ENCODE data around the gene CCDC192.

CCDC192 gene

DNA sequence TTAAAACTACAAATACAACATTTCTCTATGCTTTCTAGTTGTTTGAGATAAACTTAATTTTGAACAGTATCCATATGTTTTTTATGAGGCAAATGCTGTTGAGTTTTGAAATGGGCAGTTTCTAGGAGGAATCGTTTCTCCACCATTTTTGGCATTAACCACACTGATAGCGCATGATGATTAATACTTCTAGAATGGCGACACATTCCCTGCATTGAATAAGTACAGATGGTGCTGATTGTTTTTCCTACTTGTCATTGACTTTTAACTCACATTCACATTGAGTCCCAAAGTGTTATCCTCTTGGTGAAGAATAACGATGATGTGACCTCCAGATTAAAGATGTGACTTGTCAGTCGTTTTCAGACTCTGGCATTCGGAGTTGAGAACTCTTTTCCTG lies 6.5 kb upstream of the CCDC192 start:
- H3K9me3 ChIP-seq, result no peaks in the 10 kb centered on the region
- no peak overlapping the region for H3K4me3 ChIP-seq (ENCODE audit: low read depth, low read length)
- TF ChIP-seq, protein P1, sequence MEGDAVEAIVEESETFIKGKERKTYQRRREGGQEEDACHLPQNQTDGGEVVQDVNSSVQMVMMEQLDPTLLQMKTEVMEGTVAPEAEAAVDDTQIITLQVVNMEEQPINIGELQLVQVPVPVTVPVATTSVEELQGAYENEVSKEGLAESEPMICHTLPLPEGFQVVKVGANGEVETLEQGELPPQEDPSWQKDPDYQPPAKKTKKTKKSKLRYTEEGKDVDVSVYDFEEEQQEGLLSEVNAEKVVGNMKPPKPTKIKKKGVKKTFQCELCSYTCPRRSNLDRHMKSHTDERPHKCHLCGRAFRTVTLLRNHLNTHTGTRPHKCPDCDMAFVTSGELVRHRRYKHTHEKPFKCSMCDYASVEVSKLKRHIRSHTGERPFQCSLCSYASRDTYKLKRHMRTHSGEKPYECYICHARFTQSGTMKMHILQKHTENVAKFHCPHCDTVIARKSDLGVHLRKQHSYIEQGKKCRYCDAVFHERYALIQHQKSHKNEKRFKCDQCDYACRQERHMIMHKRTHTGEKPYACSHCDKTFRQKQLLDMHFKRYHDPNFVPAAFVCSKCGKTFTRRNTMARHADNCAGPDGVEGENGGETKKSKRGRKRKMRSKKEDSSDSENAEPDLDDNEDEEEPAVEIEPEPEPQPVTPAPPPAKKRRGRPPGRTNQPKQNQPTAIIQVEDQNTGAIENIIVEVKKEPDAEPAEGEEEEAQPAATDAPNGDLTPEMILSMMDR (IDR thresholded peaks at IDR 0.05; ENCODE audit: low read depth, low read length), result no peak
- no peak for DNase-seq
- no peaks in the 10 kb centered on the region for H3K36me3 ChIP-seq
- H3K4me1 ChIP-seq, result no peaks in the 10 kb centered on the region
- H3K27me3 ChIP-seq, result peaks cover 2% of the 10 kb centered on the region; the same call in 1 of the 2 replicates

DNA sequence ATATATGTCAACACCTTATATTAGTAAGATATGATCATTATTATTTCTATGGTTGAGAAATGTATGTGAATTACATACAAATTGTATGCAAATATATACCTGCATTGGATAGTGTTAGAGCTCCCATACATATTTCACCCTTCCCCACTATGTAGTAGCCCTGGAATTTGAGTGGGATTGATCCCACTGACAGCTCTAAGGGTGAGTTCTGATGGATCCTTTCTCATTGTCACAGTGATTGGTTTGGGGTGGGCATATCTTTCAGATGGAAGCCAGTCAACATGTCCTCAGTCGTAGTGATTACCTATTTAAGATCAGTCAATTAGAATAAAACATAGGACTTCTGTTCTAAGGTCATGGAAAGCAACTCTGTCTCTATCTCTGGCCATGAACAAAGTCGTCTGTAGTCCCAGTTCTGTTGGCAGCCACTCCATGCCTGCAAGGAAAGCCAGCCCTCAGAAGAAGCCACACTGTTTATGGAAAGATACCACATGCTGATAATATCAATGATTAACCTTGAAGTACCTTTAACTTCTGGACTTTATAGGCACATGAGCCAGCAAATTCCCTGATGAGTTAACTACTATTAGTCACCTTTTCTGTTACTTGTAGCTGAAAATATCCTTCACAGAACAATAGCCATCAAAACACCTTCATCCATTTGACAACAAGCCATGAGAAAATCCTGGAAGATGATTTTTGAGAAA lies 5.1 kb upstream of the CCDC192 start:
- Histone ChIP-seq H3K27me3 (peaks cover 2% of the 10 kb centered on the region; the same call in 1 of the 2 replicates), H3K9me3 (no peaks in the 10 kb centered on the region), H3K4me1 (no peaks in the 10 kb centered on the region), H3K4me3 (ENCODE audit: low read depth, low read length) (no peak overlapping the region), H3K36me3 (no peaks in the 10 kb centered on the region)
- no peak for DNase-seq
- TF ChIP-seq, protein P1 (IDR thresholded peaks at IDR 0.05; ENCODE audit: low read depth, low read length), result no peak

DNA sequence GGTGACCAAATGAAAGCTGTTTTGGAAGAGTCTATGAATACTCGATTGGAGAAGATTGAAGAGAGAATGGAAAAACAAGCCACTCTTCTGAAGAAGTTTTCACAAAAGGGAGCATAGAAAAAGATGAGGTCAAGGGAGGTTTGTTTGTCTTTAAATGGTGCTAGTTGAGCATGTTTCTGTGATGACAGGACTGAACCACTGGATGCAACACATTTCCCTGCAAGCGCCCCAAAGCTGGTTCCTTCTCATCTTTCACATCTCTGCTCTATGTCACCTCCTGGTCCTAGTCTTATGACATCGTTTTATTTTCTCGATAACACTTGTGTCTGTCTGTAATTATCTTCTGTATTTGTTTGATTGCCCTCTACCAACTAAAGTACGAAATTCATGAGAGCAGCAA lies 3.8 kb upstream of the CCDC192 start:
- TF ChIP-seq, protein P1 (IDR thresholded peaks at IDR 0.05; ENCODE audit: low read depth, low read length), result no peak
- no peaks in the 10 kb centered on the region for H3K9me3 ChIP-seq
- no peak for DNase-seq
- H3K27me3 ChIP-seq, result peaks cover 2% of the 10 kb centered on the region; the same call in 1 of the 2 replicates
- H3K36me3 ChIP-seq, result no peaks in the 10 kb centered on the region
- H3K4me1 ChIP-seq, result no peaks in the 10 kb centered on the region
- no peak overlapping the region for H3K4me3 ChIP-seq (ENCODE audit: low read depth, low read length)

DNA sequence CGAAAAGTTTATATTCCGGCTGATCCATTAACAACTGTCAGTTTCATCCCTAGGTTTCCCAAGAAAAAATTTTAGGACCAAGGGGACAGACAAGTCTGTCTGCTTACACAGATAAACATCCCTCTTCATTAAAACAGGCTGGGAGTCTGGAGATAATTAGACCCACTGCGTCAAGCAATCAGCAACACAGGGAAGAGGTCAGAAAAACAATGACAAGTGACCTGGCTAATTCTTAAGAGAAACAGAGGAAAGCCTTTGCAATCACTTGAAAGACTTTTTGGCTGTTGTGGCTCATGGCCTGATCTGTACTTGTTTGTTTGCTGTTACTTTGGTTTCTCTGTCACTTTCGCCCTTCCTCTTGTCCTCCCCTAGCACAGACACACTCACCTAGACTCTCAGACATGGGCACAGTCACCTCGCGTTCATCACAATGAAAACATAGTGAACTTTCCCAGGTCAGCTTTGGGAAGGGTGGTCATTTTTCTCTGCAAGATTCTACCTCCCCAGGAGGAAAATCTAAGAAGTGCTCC lies 2.9 kb upstream of the CCDC192 start:
- Histone ChIP-seq H3K27me3 (peaks cover 2% of the 10 kb centered on the region; the same call in 1 of the 2 replicates), H3K4me1 (no peaks in the 10 kb centered on the region), H3K36me3 (no peaks in the 10 kb centered on the region), H3K4me3 (ENCODE audit: low read depth, low read length) (no peak overlapping the region), H3K9me3 (no peaks in the 10 kb centered on the region)
- TF ChIP-seq, protein P1 (IDR thresholded peaks at IDR 0.05; ENCODE audit: low read depth, low read length), result no peak
- no peak for DNase-seq

DNA sequence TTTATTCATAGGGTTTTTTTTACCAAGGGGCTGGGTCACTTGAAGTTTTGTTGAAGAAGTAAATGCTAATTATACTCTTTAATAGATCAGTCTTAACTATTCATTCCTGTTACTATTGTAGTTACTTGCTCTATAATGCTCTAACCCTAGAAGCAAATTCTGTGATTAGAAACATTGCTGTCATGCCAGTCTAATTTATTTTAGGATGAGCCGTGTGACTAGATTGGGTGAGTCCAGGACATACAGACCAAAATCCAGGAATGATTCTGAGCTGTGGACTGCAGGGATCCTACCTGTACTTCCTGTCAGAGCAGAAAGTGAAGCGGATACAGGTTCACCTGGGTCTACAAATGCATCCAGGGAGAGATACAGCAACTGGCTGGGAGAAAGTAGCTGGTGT lies 757 bp upstream of the CCDC192 start:
- no peak for DNase-seq
- Histone ChIP-seq H3K4me3 (ENCODE audit: low read depth, low read length) (no peak overlapping the region), H3K9me3 (no peaks in the 10 kb centered on the region), H3K36me3 (no peaks in the 10 kb centered on the region), H3K27me3 (no peaks in the 10 kb centered on the region), H3K4me1 (no peaks in the 10 kb centered on the region)
- TF ChIP-seq, protein P1 (IDR thresholded peaks at IDR 0.05; ENCODE audit: low read depth, low read length), result no peak

Data from BE2C (cell line).